HG02981 (cell line): Measurements from ENCODE around the gene CD68.
A peak's percentile ranks its signal among the peaks of the same experiment; 100 is the strongest.
"Not testable (repeated sequence)": the region's sequence is repeated elsewhere in the genome, so short reads cannot be mapped to it uniquely, and the experiment has no call there.

ENCODE experiments used
- ATAC-seq: cut with Tn5 transposase; IDR thresholded peaks from one replicate; pipeline ENCODE4 v1.9.1; 2021; ENCODE audit warnings: mild to moderate bottlenecking, moderate library complexity; ENCODE audit not compliant: unreplicated experiment

Gene CD68

GRCh38 chr17:7577327-7578199 lies 1.9 kb upstream of the CD68 start:
- ATAC-seq = no peak

- ATAC-seq = no peak
Observed at GRCh38 chr17:7579834-7580603, 581 bp downstream of the CD68 start.

- ATAC-seq = no peak
Observed at GRCh38 chr17:7580604-7581575, 1.5 kb downstream of the CD68 start.

- ATAC-seq = no peak
Observed at GRCh38 chr17:7582396-7583252, 3.2 kb downstream of the CD68 start.

- peak; percentile 59 for ATAC-seq
Observed at GRCh38 chr17:7583253-7584109, 4.0 kb downstream of the CD68 start, which contains the start of gene MPDU1. Gene MPDU1, plus strand, starts transcription at chr17:7583852. Its CDS starts 11 bp downstream, at chr17:7583863.

- ATAC-seq = no peak
Observed at GRCh38 chr17:7586673-7587419, 7.4 kb downstream of the CD68 start.

- no peak for ATAC-seq
Observed at GRCh38 chr17:7587420-7588151, 8.1 kb downstream of the CD68 start.

- no peak for ATAC-seq
Observed at GRCh38 chr17:7588553-7589203, 9.2 kb downstream of the CD68 start.

- no peak for ATAC-seq
Observed at GRCh38 chr17:7589204-7589868, 9.9 kb downstream of the CD68 start.

GRCh38 chr17:7589891-7590691 lies 10.7 kb downstream of the CD68 start, which contains the start of gene SOX15:
Gene SOX15, minus strand, starts transcription at chr17:7590094. Its CDS starts 418 bp downstream, at chr17:7589676.
- ATAC-seq = no peak

GRCh38 chr17:7590743-7591142 lies 11.3 kb downstream of the CD68 start:
- no peak for ATAC-seq

GRCh38 chr17:7591596-7591995 lies 12.2 kb downstream of the CD68 start:
- no peak for ATAC-seq

GRCh38 chr17:7592422-7593021 lies 13.1 kb downstream of the CD68 start:
- no peak for ATAC-seq

- ATAC-seq = no peak
Observed at GRCh38 chr17:7593296-7593695, 13.9 kb downstream of the CD68 start.

- ATAC-seq = not testable (repeated sequence)
Observed at GRCh38 chr17:7597561-7597960, 18.1 kb downstream of the CD68 start.
